SK-N-SH (cell line): ENCODE data around the gene MMP21. TPM values are rescaled to one million over a fixed set of nuclear protein-coding genes. Genes with fewer than 3 reads are reported as not detected.
A peak's percentile ranks its signal among the peaks of the same experiment; 100 is the strongest.

Experiments used
- CTCF ChIA-PET: fragments of 300-600, 350-600 bp; formaldehyde crosslinking; extraction: SDS; loops from one replicate; lab custom pipeline; 2021; lab: Yijun Ruan, JAX
- POLR2A ChIA-PET: fragments of 350-600 bp; sonication (Branson Sonifier 250); formaldehyde crosslinking; extraction: SDS; loops from one replicate; lab custom pipeline; 2020; ENCODE audit warnings: antibody characterized with exemption, inconsistent platforms; lab: Yijun Ruan, JAX
- DNase-seq: peaks from one replicate; pipeline ENCODE4 v3.0.0; 2012
- H2AFZ ChIP-seq: fragments of 200-600 bp; sonication (generic); 2 replicates; pipeline ENCODE4 v1.8.1; 2016; ENCODE audit warnings: antibody characterized with exemption, mild to moderate bottlenecking, low read depth
- H3F3A ChIP-seq: fragments of 200-600 bp; sonication (generic); replicated peaks from 2 replicates; pipeline ENCODE3; 2016; ENCODE audit warnings: antibody characterized with exemption, mild to moderate bottlenecking; ENCODE audit not compliant: insufficient read depth
- H3K27ac ChIP-seq, 2 experiments: fragments of 200-500 bp in 1 of 2; fragments of 200-600 bp in 1 of 2; sonication (Bioruptor generic) in 1 of 2; sonication (generic), shearing (Covaris generic) in 1 of 2; 2 replicates each; pipeline versions ENCODE4 v1.5.1 to v1.6.1; 2014 to 2016; ENCODE audit warnings: low read depth in 2 of 2, inconsistent platforms in 1 of 2, low read length in 1 of 2, mild to moderate bottlenecking in 1 of 2, mixed read lengths in 1 of 2
- H3K27me3 ChIP-seq: fragments of 200-600 bp; sonication (generic), shearing (Covaris generic); 2 replicates; pipeline ENCODE4 v1.6.1; 2016; ENCODE audit warnings: mixed run types; ENCODE audit not compliant: insufficient read depth
- H3K36me3 ChIP-seq, 2 experiments: fragments of 200-500 bp in 1 of 2; fragments of 200-600 bp in 1 of 2; sonication (Bioruptor generic) in 1 of 2; sonication (generic) in 1 of 2; replicated peaks in 1 of 2; 2 replicates each; pipeline versions ENCODE3 to v1.5.1; 2014 to 2016; ENCODE audit warnings: low read length in 1 of 2, mild to moderate bottlenecking in 1 of 2; ENCODE audit not compliant: insufficient read depth in 2 of 2, control insufficient read depth in 1 of 2
- H3K4me1 ChIP-seq, 2 experiments: fragments of 200-500 bp in 1 of 2; fragments of 200-600 bp in 1 of 2; sonication (Bioruptor generic) in 1 of 2; sonication (generic), shearing (Covaris generic) in 1 of 2; 2 replicates each; pipeline versions ENCODE4 v1.5.1 to v1.6.1; 2014 to 2016; ENCODE audit warnings: low read depth in 1 of 2, low read length in 1 of 2, mixed run types in 1 of 2; ENCODE audit not compliant: insufficient read depth in 2 of 2, control insufficient read depth in 1 of 2
- H3K4me2 ChIP-seq: fragments of 200-600 bp; sonication (generic), shearing (Covaris generic); 2 replicates; pipeline ENCODE4 v1.6.1; 2017; ENCODE audit warnings: mixed run types
- H3K4me3 ChIP-seq, 2 experiments: fragments of 200-500 bp in 1 of 2; fragments of 200-600 bp in 1 of 2; sonication (Bioruptor generic) in 1 of 2; sonication (generic), shearing (Covaris generic) in 1 of 2; 2 replicates each; pipeline versions ENCODE4 v1.5.1 to v1.8.1; 2014 to 2016; ENCODE audit warnings: low read depth in 2 of 2, inconsistent platforms in 1 of 2, low read length in 1 of 2, mild to moderate bottlenecking in 1 of 2, mixed read lengths in 1 of 2, moderate library complexity in 1 of 2
- H3K79me2 ChIP-seq: fragments of 200-600 bp; sonication (generic); 2 replicates; pipeline ENCODE4 v1.8.1; 2017; ENCODE audit warnings: mild to moderate bottlenecking; ENCODE audit not compliant: insufficient read depth
- H3K9ac ChIP-seq: fragments of 200-600 bp; sonication (generic); 2 replicates; pipeline ENCODE4 v1.6.1; 2017; ENCODE audit warnings: mixed run types
- H3K9me2 ChIP-seq: fragments of 200-600 bp; sonication (generic); 2 replicates; pipeline ENCODE4 v1.6.1; 2017; ENCODE audit warnings: mixed run types
- H3K9me3 ChIP-seq: fragments of 200-600 bp; sonication (generic); 2 replicates; pipeline ENCODE4 v1.6.1; 2017; ENCODE audit warnings: mixed run types, mild to moderate bottlenecking, moderate library complexity
- H4K20me1 ChIP-seq: fragments of 200-600 bp; sonication (generic); 2 replicates; pipeline ENCODE4 v1.6.1; 2017; ENCODE audit warnings: mild to moderate bottlenecking, mixed run types; ENCODE audit not compliant: insufficient read depth
- CHD2 ChIP-seq: fragments of 150-350 bp; IDR thresholded peaks from 2 replicates; pipeline ENCODE4 v1.6.1; 2018; ENCODE audit warnings: low read length; ENCODE audit not compliant: partially characterized antibody
- ELF1 ChIP-seq: IDR thresholded peaks from 2 replicates; pipeline ENCODE4 v1.4.0; 2012
- EP300 ChIP-seq, 2 experiments: IDR thresholded peaks; 2 replicates each; pipeline versions ENCODE4 v1.4.0 to v1.6.1; 2012; ENCODE audit warnings: borderline replicate concordance in 1 of 2, low read depth in 1 of 2, low read length in 1 of 2
- EZH2phosphoT487 ChIP-seq: fragments of 200-600 bp; sonication (generic); IDR thresholded peaks from 2 replicates; pipeline ENCODE4 v1.6.1; 2017; ENCODE audit warnings: low read depth, mixed run types, mild to moderate bottlenecking, antibody characterized with exemption, moderate library complexity, borderline replicate concordance
- FOSL2 ChIP-seq: IDR thresholded peaks from 2 replicates; pipeline ENCODE4 v1.4.0; 2012; ENCODE audit warnings: low read depth, mild to moderate bottlenecking, moderate library complexity, borderline replicate concordance
- FOXJ3 ChIP-seq: sonication (generic); formaldehyde crosslinking; IDR thresholded peaks from 2 replicates; pipeline ENCODE4 v1.5.1; 2020; ENCODE audit warnings: mild to moderate bottlenecking, missing genetic modification reagents
- FOXM1 ChIP-seq: IDR thresholded peaks from 2 replicates; pipeline ENCODE4 v1.4.0; 2012; ENCODE audit warnings: low read depth, mild to moderate bottlenecking
- GABPA ChIP-seq: IDR thresholded peaks from 2 replicates; pipeline ENCODE4 v1.4.0; 2012; ENCODE audit warnings: low read depth, mild to moderate bottlenecking
- GATA2 ChIP-seq: sonication (generic); formaldehyde crosslinking; IDR thresholded peaks from 2 replicates; pipeline ENCODE4 v1.5.0; 2020; ENCODE audit warnings: mild to moderate bottlenecking, missing genetic modification reagents
- JUND ChIP-seq: IDR thresholded peaks from 2 replicates; pipeline ENCODE4 v1.4.0; 2012
- MXI1 ChIP-seq: IDR thresholded peaks from 2 replicates; pipeline ENCODE4 v1.6.1; 2012; ENCODE audit warnings: mild to moderate bottlenecking, low read depth, low read length, improper control_type of control experiment
- NFIC ChIP-seq: IDR thresholded peaks from 2 replicates; pipeline ENCODE4 v1.4.0; 2012; ENCODE audit warnings: borderline replicate concordance
- POLR2AphosphoS5 ChIP-seq: IDR thresholded peaks from 2 replicates; pipeline ENCODE4 v1.6.1; 2012; ENCODE audit warnings: low read depth, low read length
- RAD21 ChIP-seq: IDR thresholded peaks from 2 replicates; pipeline ENCODE4 v1.6.1; 2012; ENCODE audit warnings: mild to moderate bottlenecking, low read length
- RCOR1 ChIP-seq: fragments of 150-350 bp; IDR thresholded peaks from 2 replicates; pipeline ENCODE4 v1.6.1; 2017; ENCODE audit warnings: antibody characterized with exemption, low read length
- RFX5 ChIP-seq: IDR thresholded peaks from 2 replicates; pipeline ENCODE4 v1.6.1; 2012; ENCODE audit warnings: mild to moderate bottlenecking, improper control_type of control experiment, low read length
- TAF1 ChIP-seq: IDR thresholded peaks from 2 replicates; pipeline ENCODE4 v1.6.1; 2012; ENCODE audit warnings: low read depth, mild to moderate bottlenecking, low read length, moderate library complexity, borderline replicate concordance
- TCF12 ChIP-seq: IDR thresholded peaks from 2 replicates; pipeline ENCODE4 v1.4.0; 2012
- TEAD4 ChIP-seq: IDR thresholded peaks from 2 replicates; pipeline ENCODE4 v1.4.0; 2012; ENCODE audit warnings: mild to moderate bottlenecking, borderline replicate concordance; ENCODE audit not compliant: insufficient read depth
- YY1 ChIP-seq: IDR thresholded peaks from 2 replicates; pipeline ENCODE4 v1.4.0; 2012; ENCODE audit warnings: low read depth, mild to moderate bottlenecking
- WGBS: methylation state at CpG from one replicate; pipeline ENCODE4 v1.1.6; 2017; ENCODE audit warnings: low lambda C conversion rate; 5-methylcytosine and 5-hydroxymethylcytosine counted together
- polyA plus RNA-seq, 3 experiments: library from polyadenylated mRNA; depleted of rRNA; stranded (reverse); fragments of >200 nt; gene quantifications; 2 replicates each; pipeline ENCODE4 v1.2.3, GENCODE V29; 2012
- TF ChIP-seq, protein P1 (sequence below): fragments of 150-350 bp; IDR thresholded peaks from 2 replicates; pipeline ENCODE4 v1.6.1; 2016; ENCODE audit warnings: mild to moderate bottlenecking, low read depth, low read length
- TF ChIP-seq, protein P2 (sequence below): fragments of 200-600 bp; sonication (generic); IDR thresholded peaks from 2 replicates; pipeline ENCODE4 v1.6.1; 2017; ENCODE audit warnings: antibody characterized with exemption, mild to moderate bottlenecking, moderate library complexity
- TF ChIP-seq, protein P3 (sequence below): IDR thresholded peaks from 2 replicates; pipeline ENCODE4 v1.4.0; 2012; ENCODE audit warnings: low read depth, borderline replicate concordance
- TF ChIP-seq, protein P4 (sequence below): fragments of 150-350 bp; IDR thresholded peaks from 2 replicates; pipeline ENCODE4 v1.6.1; 2017; ENCODE audit warnings: antibody characterized with exemption, low read length, low read depth, borderline replicate concordance
- TF ChIP-seq, protein P5 (sequence below): IDR thresholded peaks from 2 replicates; pipeline ENCODE4 v1.4.0; 2012; ENCODE audit warnings: low read depth, borderline replicate concordance
- TF ChIP-seq, protein P6 (sequence below): IDR thresholded peaks from 2 replicates; pipeline ENCODE4; 2012

The MMP21 gene
- polyA plus RNA-seq, 1 of the 3 experiments (the other 2 are of a cell fraction): 0.02 TPM

DNA sequence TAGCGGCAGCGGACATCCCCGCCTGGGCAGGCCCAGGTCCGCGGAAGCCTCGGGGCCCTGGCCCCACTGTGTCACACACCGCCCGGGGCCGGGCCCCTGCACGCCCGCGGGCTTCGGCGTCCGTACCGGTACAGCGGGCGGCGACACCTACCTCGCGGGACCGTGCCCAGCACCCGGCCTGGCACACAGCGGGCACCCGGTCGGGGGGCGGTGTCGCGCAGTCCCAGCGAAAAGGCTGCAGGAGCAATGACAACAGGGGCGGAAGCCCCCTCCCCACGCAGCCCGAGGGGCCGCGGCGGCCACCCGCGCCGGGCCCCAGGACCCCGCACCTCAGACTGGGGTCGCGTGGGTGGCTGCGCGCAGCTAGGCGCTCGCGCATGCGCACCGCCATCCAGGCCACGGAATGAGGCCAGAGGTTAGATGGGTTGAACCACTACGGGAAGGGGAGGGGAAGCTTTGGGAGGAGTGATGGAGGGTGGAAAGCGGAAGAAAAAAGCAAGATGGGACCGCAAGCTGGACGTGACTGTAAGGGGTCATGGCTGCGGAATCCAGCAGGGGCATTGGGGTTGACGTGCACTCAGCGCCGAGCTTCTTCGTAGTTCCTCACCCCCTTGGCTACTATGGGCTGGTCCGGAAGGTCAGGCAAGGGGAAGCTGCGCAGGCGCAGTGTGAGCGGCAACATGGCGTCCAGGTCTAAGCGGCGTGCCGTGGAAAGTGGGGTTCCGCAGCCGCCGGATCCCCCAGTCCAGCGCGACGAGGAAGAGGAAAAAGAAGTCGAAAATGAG lies 47.4 kb upstream of the MMP21 start, which contains the start of the genes BCCIP and UROS:
Gene BCCIP (plus strand): TSS at position 669 of the 785 bp plus-strand sequence. CDS start 12 bp downstream, at position 681.
Gene UROS (minus strand): TSS at position 381 of the 785 bp plus-strand sequence. CDS start 6,759 bp downstream, outside the sequence.
- no peaks in the 10 kb centered on the region for H3K9me3 ChIP-seq
- H3K9ac ChIP-seq: peak within 1 kb of the TSS; percentile 90
- ChIA-PET CTCF (interaction anchor here (0.8 kb wide), 1 partner anchor 51 kb away, joined by 3 read pairs; no protein-coding TSS in a partner anchor), POLR2A (interaction anchor here (1.4 kb wide), 1 partner anchor 104 kb away, joined by 3 read pairs; the partner anchor contains the start of gene EDRF1)
- DNase-seq: peak; percentile 98
- 0% methylated on average over 40 of the region's 74 CpGs for WGBS
- H3K4me1 ChIP-seq: peaks cover 5 to 18% of the 10 kb centered on the region in 2 experiments; a peak in 3 of 4 replicates
- H2AFZ ChIP-seq: peak within 1 kb of the TSS; percentile 92
- peak within 1 kb of the TSS; percentile 96 to 99 for H3K4me3 ChIP-seq
- no peaks in the 10 kb centered on the region; the same call in 1 of the 2 replicates for H4K20me1 ChIP-seq
- H3K9me2 ChIP-seq: no peaks in the 10 kb centered on the region
- H3K36me3 ChIP-seq: peaks cover 21 to 23% of the 10 kb centered on the region in 2 experiments
- H3K4me2 ChIP-seq: peak within 1 kb of the TSS; percentile 95
- H3F3A ChIP-seq: no peaks in the 10 kb centered on the region
- H3K79me2 ChIP-seq: peaks cover 66% of the 10 kb centered on the region
- peak within 1 kb of the TSS; percentile 88 to 99 for H3K27ac ChIP-seq
- no peaks in the 10 kb centered on the region for H3K27me3 ChIP-seq
- TF ChIP-seq, protein P1, sequence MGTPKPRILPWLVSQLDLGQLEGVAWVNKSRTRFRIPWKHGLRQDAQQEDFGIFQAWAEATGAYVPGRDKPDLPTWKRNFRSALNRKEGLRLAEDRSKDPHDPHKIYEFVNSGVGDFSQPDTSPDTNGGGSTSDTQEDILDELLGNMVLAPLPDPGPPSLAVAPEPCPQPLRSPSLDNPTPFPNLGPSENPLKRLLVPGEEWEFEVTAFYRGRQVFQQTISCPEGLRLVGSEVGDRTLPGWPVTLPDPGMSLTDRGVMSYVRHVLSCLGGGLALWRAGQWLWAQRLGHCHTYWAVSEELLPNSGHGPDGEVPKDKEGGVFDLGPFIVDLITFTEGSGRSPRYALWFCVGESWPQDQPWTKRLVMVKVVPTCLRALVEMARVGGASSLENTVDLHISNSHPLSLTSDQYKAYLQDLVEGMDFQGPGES: no peak
- no peak for TF ChIP-seq ELF1
- peak; percentile 85 for TF ChIP-seq TAF1
- TF ChIP-seq TEAD4: no peak
- no peak for TF ChIP-seq GATA2
- no peak for TF ChIP-seq RCOR1
- TF ChIP-seq MXI1: peak; percentile 88
- TF ChIP-seq TCF12: no peak
- no peak for TF ChIP-seq FOXM1
- TF ChIP-seq YY1: peak; percentile 94
- TF ChIP-seq FOSL2: no peak
- peak; percentile 72 for TF ChIP-seq POLR2AphosphoS5
- peak in 1 of 2 experiments; percentile 57; a peak in 1 of 4 replicates for TF ChIP-seq EP300 (IDR thresholded peaks at IDR 0.05; ENCODE audit: borderline replicate concordance in 1 of 2, low read depth in 1 of 2, low read length in 1 of 2)
- TF ChIP-seq RFX5: no peak
- TF ChIP-seq RAD21: no peak
- TF ChIP-seq, protein P2, sequence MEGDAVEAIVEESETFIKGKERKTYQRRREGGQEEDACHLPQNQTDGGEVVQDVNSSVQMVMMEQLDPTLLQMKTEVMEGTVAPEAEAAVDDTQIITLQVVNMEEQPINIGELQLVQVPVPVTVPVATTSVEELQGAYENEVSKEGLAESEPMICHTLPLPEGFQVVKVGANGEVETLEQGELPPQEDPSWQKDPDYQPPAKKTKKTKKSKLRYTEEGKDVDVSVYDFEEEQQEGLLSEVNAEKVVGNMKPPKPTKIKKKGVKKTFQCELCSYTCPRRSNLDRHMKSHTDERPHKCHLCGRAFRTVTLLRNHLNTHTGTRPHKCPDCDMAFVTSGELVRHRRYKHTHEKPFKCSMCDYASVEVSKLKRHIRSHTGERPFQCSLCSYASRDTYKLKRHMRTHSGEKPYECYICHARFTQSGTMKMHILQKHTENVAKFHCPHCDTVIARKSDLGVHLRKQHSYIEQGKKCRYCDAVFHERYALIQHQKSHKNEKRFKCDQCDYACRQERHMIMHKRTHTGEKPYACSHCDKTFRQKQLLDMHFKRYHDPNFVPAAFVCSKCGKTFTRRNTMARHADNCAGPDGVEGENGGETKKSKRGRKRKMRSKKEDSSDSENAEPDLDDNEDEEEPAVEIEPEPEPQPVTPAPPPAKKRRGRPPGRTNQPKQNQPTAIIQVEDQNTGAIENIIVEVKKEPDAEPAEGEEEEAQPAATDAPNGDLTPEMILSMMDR: no peak
- peak; percentile 42 for TF ChIP-seq CHD2
- TF ChIP-seq, protein P3, sequence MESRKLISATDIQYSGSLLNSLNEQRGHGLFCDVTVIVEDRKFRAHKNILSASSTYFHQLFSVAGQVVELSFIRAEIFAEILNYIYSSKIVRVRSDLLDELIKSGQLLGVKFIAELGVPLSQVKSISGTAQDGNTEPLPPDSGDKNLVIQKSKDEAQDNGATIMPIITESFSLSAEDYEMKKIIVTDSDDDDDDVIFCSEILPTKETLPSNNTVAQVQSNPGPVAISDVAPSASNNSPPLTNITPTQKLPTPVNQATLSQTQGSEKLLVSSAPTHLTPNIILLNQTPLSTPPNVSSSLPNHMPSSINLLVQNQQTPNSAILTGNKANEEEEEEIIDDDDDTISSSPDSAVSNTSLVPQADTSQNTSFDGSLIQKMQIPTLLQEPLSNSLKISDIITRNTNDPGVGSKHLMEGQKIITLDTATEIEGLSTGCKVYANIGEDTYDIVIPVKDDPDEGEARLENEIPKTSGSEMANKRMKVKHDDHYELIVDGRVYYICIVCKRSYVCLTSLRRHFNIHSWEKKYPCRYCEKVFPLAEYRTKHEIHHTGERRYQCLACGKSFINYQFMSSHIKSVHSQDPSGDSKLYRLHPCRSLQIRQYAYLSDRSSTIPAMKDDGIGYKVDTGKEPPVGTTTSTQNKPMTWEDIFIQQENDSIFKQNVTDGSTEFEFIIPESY: no peak
- no peak; the same call in 1 of the 2 replicates for TF ChIP-seq FOXJ3 (CRISPR knock-in tag)
- no peak for TF ChIP-seq EZH2phosphoT487
- peak; percentile 38; the same call in 1 of the 2 replicates for TF ChIP-seq GABPA
- TF ChIP-seq, protein P4, sequence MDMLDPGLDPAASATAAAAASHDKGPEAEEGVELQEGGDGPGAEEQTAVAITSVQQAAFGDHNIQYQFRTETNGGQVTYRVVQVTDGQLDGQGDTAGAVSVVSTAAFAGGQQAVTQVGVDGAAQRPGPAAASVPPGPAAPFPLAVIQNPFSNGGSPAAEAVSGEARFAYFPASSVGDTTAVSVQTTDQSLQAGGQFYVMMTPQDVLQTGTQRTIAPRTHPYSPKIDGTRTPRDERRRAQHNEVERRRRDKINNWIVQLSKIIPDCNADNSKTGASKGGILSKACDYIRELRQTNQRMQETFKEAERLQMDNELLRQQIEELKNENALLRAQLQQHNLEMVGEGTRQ: no peak
- TF ChIP-seq NFIC: no peak
- TF ChIP-seq, protein P5, sequence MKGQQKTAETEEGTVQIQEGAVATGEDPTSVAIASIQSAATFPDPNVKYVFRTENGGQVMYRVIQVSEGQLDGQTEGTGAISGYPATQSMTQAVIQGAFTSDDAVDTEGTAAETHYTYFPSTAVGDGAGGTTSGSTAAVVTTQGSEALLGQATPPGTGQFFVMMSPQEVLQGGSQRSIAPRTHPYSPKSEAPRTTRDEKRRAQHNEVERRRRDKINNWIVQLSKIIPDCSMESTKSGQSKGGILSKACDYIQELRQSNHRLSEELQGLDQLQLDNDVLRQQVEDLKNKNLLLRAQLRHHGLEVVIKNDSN: no peak
- no peak for TF ChIP-seq JUND
- TF ChIP-seq, protein P6, sequence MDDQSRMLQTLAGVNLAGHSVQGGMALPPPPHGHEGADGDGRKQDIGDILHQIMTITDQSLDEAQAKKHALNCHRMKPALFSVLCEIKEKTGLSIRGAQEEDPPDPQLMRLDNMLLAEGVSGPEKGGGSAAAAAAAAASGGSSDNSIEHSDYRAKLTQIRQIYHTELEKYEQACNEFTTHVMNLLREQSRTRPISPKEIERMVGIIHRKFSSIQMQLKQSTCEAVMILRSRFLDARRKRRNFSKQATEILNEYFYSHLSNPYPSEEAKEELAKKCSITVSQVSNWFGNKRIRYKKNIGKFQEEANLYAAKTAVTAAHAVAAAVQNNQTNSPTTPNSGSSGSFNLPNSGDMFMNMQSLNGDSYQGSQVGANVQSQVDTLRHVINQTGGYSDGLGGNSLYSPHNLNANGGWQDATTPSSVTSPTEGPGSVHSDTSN: no peak
